ENCODE results near the gene FOXN3. TPM values are rescaled to one million over a fixed set of nuclear protein-coding genes. Genes with fewer than 3 reads are reported as not detected.

Gene FOXN3
- total RNA-seq, 6 experiments from 2014 or later: 31.9 to 43.4 (median 37.9) TPM

DNA sequence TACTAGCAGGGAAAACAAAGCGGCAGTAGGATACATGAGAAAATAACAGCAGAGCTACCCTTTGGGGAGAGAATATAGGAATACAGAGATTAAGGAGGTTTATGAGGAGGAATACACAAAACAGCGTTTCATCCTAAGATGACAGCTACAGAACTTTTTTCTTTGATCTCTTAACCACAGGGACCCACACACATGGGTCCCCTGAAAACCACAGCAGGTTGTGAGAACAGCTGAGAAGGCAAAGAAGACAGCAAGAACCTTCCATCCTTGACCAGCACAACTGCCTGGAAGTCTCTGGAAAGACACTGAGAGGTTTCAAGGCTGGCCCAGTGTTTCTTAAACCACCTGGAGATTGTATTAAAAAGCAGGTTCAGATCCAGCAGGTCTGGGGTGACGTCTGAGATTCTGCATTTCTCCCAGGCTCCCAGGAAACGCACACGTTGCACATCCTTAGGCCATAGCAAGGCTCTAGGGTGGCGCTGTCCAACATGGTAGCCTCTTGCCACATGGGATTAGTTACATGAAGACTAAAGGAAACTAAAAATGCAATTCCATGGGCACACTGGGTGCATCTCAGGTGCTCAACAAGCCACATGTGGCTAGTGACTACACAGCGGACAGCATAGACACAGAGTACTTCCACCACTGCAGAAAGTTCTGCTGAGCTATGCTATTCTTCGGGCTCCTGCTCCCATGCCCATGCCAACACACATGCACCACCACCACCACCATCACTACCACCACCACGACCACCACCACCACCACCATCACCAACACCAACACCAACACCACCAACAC, 92.3 kb downstream of the FOXN3 start:
- H3K27ac Mint-ChIP-seq: no peak overlapping the region
- peaks cover 6% of the 10 kb centered on the region for H3K36me3 Mint-ChIP-seq (ENCODE audit: low read depth)
- no peak for DNase-seq
- TF ChIP-seq, protein P1, sequence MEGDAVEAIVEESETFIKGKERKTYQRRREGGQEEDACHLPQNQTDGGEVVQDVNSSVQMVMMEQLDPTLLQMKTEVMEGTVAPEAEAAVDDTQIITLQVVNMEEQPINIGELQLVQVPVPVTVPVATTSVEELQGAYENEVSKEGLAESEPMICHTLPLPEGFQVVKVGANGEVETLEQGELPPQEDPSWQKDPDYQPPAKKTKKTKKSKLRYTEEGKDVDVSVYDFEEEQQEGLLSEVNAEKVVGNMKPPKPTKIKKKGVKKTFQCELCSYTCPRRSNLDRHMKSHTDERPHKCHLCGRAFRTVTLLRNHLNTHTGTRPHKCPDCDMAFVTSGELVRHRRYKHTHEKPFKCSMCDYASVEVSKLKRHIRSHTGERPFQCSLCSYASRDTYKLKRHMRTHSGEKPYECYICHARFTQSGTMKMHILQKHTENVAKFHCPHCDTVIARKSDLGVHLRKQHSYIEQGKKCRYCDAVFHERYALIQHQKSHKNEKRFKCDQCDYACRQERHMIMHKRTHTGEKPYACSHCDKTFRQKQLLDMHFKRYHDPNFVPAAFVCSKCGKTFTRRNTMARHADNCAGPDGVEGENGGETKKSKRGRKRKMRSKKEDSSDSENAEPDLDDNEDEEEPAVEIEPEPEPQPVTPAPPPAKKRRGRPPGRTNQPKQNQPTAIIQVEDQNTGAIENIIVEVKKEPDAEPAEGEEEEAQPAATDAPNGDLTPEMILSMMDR (IDR thresholded peaks at IDR 0.05): no peak
- no peaks in the 10 kb centered on the region for H3K9me3 Mint-ChIP-seq
- H3K4me3 Mint-ChIP-seq: no peak overlapping the region
- H3K27me3 Mint-ChIP-seq (ENCODE audit: insufficient read depth): no peaks in the 10 kb centered on the region; the same call in 1 of the 2 replicates
- peaks cover 35% of the 10 kb centered on the region for H3K4me1 Mint-ChIP-seq (ENCODE audit: low read depth)

GRCh38 chr14:89320381-89321000, 96.5 kb downstream of the FOXN3 start:
- Mint-ChIP-seq H3K36me3 (ENCODE audit: low read depth) (peaks cover 13% of the 10 kb centered on the region), H3K4me3 (no peak overlapping the region), H3K4me1 (ENCODE audit: low read depth) (peaks cover 13% of the 10 kb centered on the region; the same call in 1 of the 2 replicates), H3K27me3 (ENCODE audit: insufficient read depth) (no peaks in the 10 kb centered on the region; the same call in 1 of the 2 replicates), H3K9me3 (no peaks in the 10 kb centered on the region; the same call in 1 of the 2 replicates), H3K27ac (no peak overlapping the region)
- TF ChIP-seq, protein P1 (IDR thresholded peaks at IDR 0.05): no peak
- DNase-seq: no peak

DNA sequence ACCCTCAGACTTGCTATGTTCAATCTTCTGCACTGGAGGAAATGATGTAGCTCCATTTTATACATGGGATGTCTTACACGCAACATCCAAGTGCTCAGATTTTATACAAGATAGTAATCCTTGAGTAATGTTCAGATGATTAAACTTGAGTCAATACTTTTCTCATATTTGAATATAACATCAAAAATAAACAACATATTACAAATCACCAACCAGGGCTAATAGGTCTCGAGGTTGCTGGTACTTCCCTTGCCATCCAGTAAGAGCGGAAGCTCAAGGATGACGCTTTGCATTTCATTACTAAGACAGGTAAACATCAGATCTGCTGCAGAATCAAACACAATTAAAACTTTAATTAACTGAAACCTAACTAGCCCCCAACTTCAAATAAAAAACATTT, 97.3 kb downstream of the FOXN3 start:
- TF ChIP-seq, protein P1 (IDR thresholded peaks at IDR 0.05): no peak
- Mint-ChIP-seq H3K36me3 (ENCODE audit: low read depth) (peaks cover 18% of the 10 kb centered on the region), H3K27ac (no peak overlapping the region), H3K27me3 (ENCODE audit: insufficient read depth) (no peaks in the 10 kb centered on the region; the same call in 1 of the 2 replicates), H3K4me3 (no peak overlapping the region), H3K9me3 (no peaks in the 10 kb centered on the region; the same call in 1 of the 2 replicates), H3K4me1 (ENCODE audit: low read depth) (peaks cover 13% of the 10 kb centered on the region; the same call in 1 of the 2 replicates)
- no peak for DNase-seq

- H3K4me1 Mint-ChIP-seq (ENCODE audit: low read depth): peaks cover 13% of the 10 kb centered on the region; the same call in 1 of the 2 replicates
- H3K4me3 Mint-ChIP-seq: no peak overlapping the region
- no peaks in the 10 kb centered on the region; the same call in 1 of the 2 replicates for H3K27me3 Mint-ChIP-seq (ENCODE audit: insufficient read depth)
- no peak for DNase-seq
- H3K27ac Mint-ChIP-seq: no peak overlapping the region
- peaks cover 17% of the 10 kb centered on the region for H3K36me3 Mint-ChIP-seq (ENCODE audit: low read depth)
- no peaks in the 10 kb centered on the region; the same call in 1 of the 2 replicates for H3K9me3 Mint-ChIP-seq
- TF ChIP-seq, protein P1 (IDR thresholded peaks at IDR 0.05): no peak
Measured at GRCh38 chr14:89317051-89317691, 99.9 kb downstream of the FOXN3 start.

Measured in HFFc6 (cell line).